Neuronal stem cell (in vitro differentiated cells): ENCODE measurements around the gene USP17L26. TPM values are rescaled to one million over a fixed set of nuclear protein-coding genes. Genes with fewer than 3 reads are reported as not detected.
"Not testable (repeated sequence)": the region's sequence is repeated elsewhere in the genome, so short reads cannot be mapped to it uniquely, and the experiment has no call there.

Experiments
- DNase-seq: peaks from one replicate; pipeline ENCODE4 v3.0.0-alpha.2; 2013; ENCODE audit warnings: low spot score
- H2AFZ ChIP-seq: one replicate; pipeline ENCODE4 v1.6.1; 2013; ENCODE audit warnings: mild to moderate bottlenecking, low read length, inconsistent platforms
- H2AK5ac ChIP-seq: 2 replicates; pipeline ENCODE4 v1.6.1; 2013; ENCODE audit warnings: low read depth, mild to moderate bottlenecking, inconsistent platforms, low read length, moderate library complexity, mixed read lengths
- H2BK120ac ChIP-seq: 2 replicates; pipeline ENCODE4 v1.6.1; 2013; ENCODE audit warnings: low read depth, mild to moderate bottlenecking, inconsistent platforms, low read length, moderate library complexity, mixed read lengths
- H2BK12ac ChIP-seq: one replicate; pipeline ENCODE4 v1.6.1; 2013; ENCODE audit warnings: low read length, inconsistent platforms
- H2BK15ac ChIP-seq: 2 replicates; pipeline ENCODE4 v1.6.1; 2013; ENCODE audit warnings: mild to moderate bottlenecking, low read length, inconsistent platforms, mixed read lengths
- H2BK5ac ChIP-seq: one replicate; pipeline ENCODE4 v1.6.1; 2013; ENCODE audit warnings: inconsistent platforms, mild to moderate bottlenecking, low read length, moderate library complexity
- H3K14ac ChIP-seq: one replicate; pipeline ENCODE4 v1.6.1; 2013; ENCODE audit warnings: low read length, inconsistent platforms
- H3K18ac ChIP-seq: 2 replicates; pipeline ENCODE4 v1.6.1; 2013; ENCODE audit warnings: low read length, inconsistent platforms
- H3K23ac ChIP-seq: 2 replicates; pipeline ENCODE4 v1.6.1; 2013; ENCODE audit warnings: low read depth, mild to moderate bottlenecking, mixed read lengths, low read length, inconsistent platforms; ENCODE audit not compliant: poor library complexity
- H3K27ac ChIP-seq: replicated peaks from 3 replicates; pipeline ENCODE4 v1.5.1; 2013; ENCODE audit warnings: low read length, inconsistent platforms
- H3K27me3 ChIP-seq, 3 experiments: 2 replicates each; pipeline ENCODE4 v1.6.1; 2013; ENCODE audit warnings: low read length in 3 of 3, mild to moderate bottlenecking in 2 of 3, inconsistent platforms in 1 of 3, low read depth in 1 of 3, mixed read lengths in 1 of 3, moderate library complexity in 1 of 3; ENCODE audit not compliant: control insufficient read depth in 3 of 3, insufficient read depth in 3 of 3
- H3K36me3 ChIP-seq, 2 donors: replicated peaks in 1 of 2; 2 replicates each; pipeline ENCODE4 v1.6.1; 2013; ENCODE audit warnings: low read length in 2 of 2; ENCODE audit not compliant: control insufficient read depth in 2 of 2, insufficient read depth in 2 of 2
- H3K4ac ChIP-seq: 2 replicates; pipeline ENCODE4 v1.6.1; 2013; ENCODE audit warnings: inconsistent platforms, mild to moderate bottlenecking, low read length, moderate library complexity
- H3K4me1 ChIP-seq, 2 donors: 1 replicate in 1 of 2; 2 replicates in 1 of 2; pipeline ENCODE4 v1.6.1; 2013; ENCODE audit warnings: low read length in 2 of 2, low read depth in 1 of 2; ENCODE audit not compliant: control insufficient read depth in 2 of 2, insufficient read depth in 1 of 2
- H3K4me2 ChIP-seq: one replicate; pipeline ENCODE4 v1.6.1; 2013; ENCODE audit warnings: mild to moderate bottlenecking, low read length, inconsistent platforms; ENCODE audit not compliant: insufficient read depth, poor library complexity, severe bottlenecking
- H3K4me3 ChIP-seq, 2 donors: 2 replicates each; pipeline ENCODE4 v1.5.1; 2013; ENCODE audit warnings: low read length in 2 of 2, mild to moderate bottlenecking in 2 of 2, inconsistent platforms in 1 of 2, moderate library complexity in 1 of 2
- H3K79me1 ChIP-seq: one replicate; pipeline ENCODE4 v1.6.1; 2013; ENCODE audit warnings: low read depth, mild to moderate bottlenecking, inconsistent platforms, low read length, moderate library complexity
- H3K9ac ChIP-seq: one replicate; pipeline ENCODE4 v1.6.1; 2013; ENCODE audit warnings: mild to moderate bottlenecking, low read depth, low read length, inconsistent platforms; ENCODE audit not compliant: poor library complexity
- H3K9me3 ChIP-seq, 2 donors: replicated peaks in 1 of 2; 2 replicates each; pipeline versions ENCODE3 to v1.6.1; 2013; ENCODE audit warnings: low read length in 2 of 2, mild to moderate bottlenecking in 2 of 2, inconsistent platforms in 1 of 2, low read depth in 1 of 2, mixed read lengths in 1 of 2, moderate library complexity in 1 of 2; ENCODE audit not compliant: control insufficient read depth in 2 of 2, insufficient read depth in 1 of 2
- H4K8ac ChIP-seq: one replicate; pipeline ENCODE4 v1.6.1; 2013; ENCODE audit warnings: low read depth, mild to moderate bottlenecking, inconsistent platforms, low read length, moderate library complexity
- H4K91ac ChIP-seq: one replicate; pipeline ENCODE4 v1.6.1; 2013; ENCODE audit warnings: low read length, low read depth, mild to moderate bottlenecking, inconsistent platforms; ENCODE audit not compliant: poor library complexity
- WGBS, 2 donors: extraction: QIAGEN DNeasy Blood & Tissue Kit; methylation state at CpG; one replicate each; pipeline ENCODE4 v1.1.7; 2013; ENCODE audit warnings: missing lambda C conversion rate in 2 of 2, mixed read lengths in 1 of 2; ENCODE audit not compliant: insufficient read length in 2 of 2, insufficient replicate concordance in 1 of 2; ENCODE audit errors: extremely low coverage in 2 of 2; 5-methylcytosine and 5-hydroxymethylcytosine counted together
- polyA plus RNA-seq, 2 experiments: library from polyadenylated mRNA; stranded (reverse); fragments of 200-250 nt; gene quantifications; one replicate each; pipeline ENCODE4 v1.2.3, GENCODE V29; 2013

Gene USP17L26
- not detected for polyA plus RNA-seq (2013, experiment 1 of 2)
- not detected for polyA plus RNA-seq (2013, experiment 2 of 2)

GRCh38 chr4:9334358-9334757 lies at the start of gene USP17L26:
USP17L26 (plus strand) TSS chr4:9334658; CDS start chr4:9334658, 0 bp downstream.
- not testable (repeated sequence) for H3K18ac ChIP-seq, DNase-seq, H3K4ac ChIP-seq, H3K9me3 ChIP-seq, H3K4me3 ChIP-seq, H4K91ac ChIP-seq, H3K4me1 ChIP-seq, H2BK5ac ChIP-seq, H3K79me1 ChIP-seq, H3K4me2 ChIP-seq, H2AFZ ChIP-seq, H2BK120ac ChIP-seq, H3K23ac ChIP-seq, H3K14ac ChIP-seq, H3K27me3 ChIP-seq, H3K9ac ChIP-seq, H2AK5ac ChIP-seq, H2BK15ac ChIP-seq, H3K36me3 ChIP-seq, H2BK12ac ChIP-seq, H3K27ac ChIP-seq, H4K8ac ChIP-seq
- WGBS, 2 donors = no CpG with 5 or more reads among the region's 15 CpGs

- not testable (repeated sequence) for DNase-seq, H2AK5ac ChIP-seq, H3K4ac ChIP-seq, H3K9ac ChIP-seq, H2BK12ac ChIP-seq, H3K9me3 ChIP-seq, H3K79me1 ChIP-seq, H3K18ac ChIP-seq, H3K4me2 ChIP-seq, H4K91ac ChIP-seq, H3K4me1 ChIP-seq, H2BK5ac ChIP-seq, H3K27ac ChIP-seq, H3K36me3 ChIP-seq, H2BK120ac ChIP-seq, H2AFZ ChIP-seq, H2BK15ac ChIP-seq, H3K23ac ChIP-seq, H4K8ac ChIP-seq, H3K4me3 ChIP-seq, H3K27me3 ChIP-seq, H3K14ac ChIP-seq
- WGBS, 2 donors = no CpG with 5 or more reads among the region's 13 CpGs
These were observed 10.3 kb upstream of the USP17L26 start for GRCh38 chr4:9324191-9324590.

- H3K18ac ChIP-seq, H3K4me1 ChIP-seq, H2AK5ac ChIP-seq, H4K8ac ChIP-seq, H2BK12ac ChIP-seq, H3K36me3 ChIP-seq, H2AFZ ChIP-seq, H3K4me2 ChIP-seq, H2BK120ac ChIP-seq, H4K91ac ChIP-seq, H3K27me3 ChIP-seq, H3K4ac ChIP-seq, DNase-seq, H3K4me3 ChIP-seq, H3K9me3 ChIP-seq, H3K9ac ChIP-seq, H3K14ac ChIP-seq, H3K27ac ChIP-seq, H3K79me1 ChIP-seq, H3K23ac ChIP-seq, H2BK5ac ChIP-seq, H2BK15ac ChIP-seq: not testable (repeated sequence)
- WGBS, 2 donors = no CpG with 5 or more reads among the region's 15 CpGs
These were observed 9.6 kb upstream of the USP17L26 start, which contains the start of gene USP17L24 for GRCh38 chr4:9324865-9325264. USP17L24 (plus strand) TSS chr4:9325165; CDS start chr4:9325165, 0 bp downstream.

GRCh38 chr4:9329611-9330010 lies 4.8 kb upstream of the USP17L26 start, which contains the start of gene USP17L25:
USP17L25 (plus strand) TSS chr4:9329911; CDS start chr4:9329911, 0 bp downstream.
- no CpG with 5 or more reads among the region's 15 CpGs for WGBS, 2 donors
- H2BK12ac ChIP-seq, H3K79me1 ChIP-seq, DNase-seq, H2AFZ ChIP-seq, H3K9me3 ChIP-seq, H3K9ac ChIP-seq, H2BK120ac ChIP-seq, H4K91ac ChIP-seq, H4K8ac ChIP-seq, H3K23ac ChIP-seq, H2BK15ac ChIP-seq, H3K36me3 ChIP-seq, H3K4me1 ChIP-seq, H3K27ac ChIP-seq, H2BK5ac ChIP-seq, H3K4ac ChIP-seq, H3K18ac ChIP-seq, H2AK5ac ChIP-seq, H3K27me3 ChIP-seq, H3K4me3 ChIP-seq, H3K4me2 ChIP-seq, H3K14ac ChIP-seq: not testable (repeated sequence)
